ENCODE measurements around the gene C10orf95.

Gene C10orf95

GRCh38 chr10:102416695-102417094 lies 34.6 kb downstream of the C10orf95 start:
- Histone ChIP-seq H3K27me3 (ENCODE audit: control insufficient read depth, low read length) (peaks cover 10% of the 10 kb centered on the region), H3K9me3 (ENCODE audit: control insufficient read depth, insufficient read depth, low read length) (no peaks in the 10 kb centered on the region), H3K36me3 (ENCODE audit: control insufficient read depth, low read length) (no peaks in the 10 kb centered on the region), H3K79me2 (ENCODE audit: control insufficient read depth, low read length) (peaks cover 4% of the 10 kb centered on the region), H3K27ac (ENCODE audit: low read depth, low read length) (no peak overlapping the region), H4K20me1 (ENCODE audit: control insufficient read depth, insufficient read depth, low read depth, low read length) (no peaks in the 10 kb centered on the region), H3K4me3 (ENCODE audit: low read length) (no peak overlapping the region), H3K4me2 (ENCODE audit: low read length) (no peak overlapping the region), H3F3A (ENCODE audit: control insufficient read depth, insufficient read depth) (0 out of 2 replicates have a peak, but pooled peaks cover 3% of the 10 kb centered on the region), H3K9me2 (replicated peaks; ENCODE audit: control insufficient read depth, low read length) (no peaks in the 10 kb centered on the region), H3K4me1 (ENCODE audit: control insufficient read depth, low read length) (peaks cover 32% of the 10 kb centered on the region)
- TF ChIP-seq EZH2phosphoT487 (IDR thresholded peaks at IDR 0.05; ENCODE audit: borderline replicate concordance, low read length) (no peak), CTCF (IDR thresholded peaks at IDR 0.05; ENCODE audit: low read depth, low read length, poor library complexity, severe bottlenecking) (no peak)

DNA sequence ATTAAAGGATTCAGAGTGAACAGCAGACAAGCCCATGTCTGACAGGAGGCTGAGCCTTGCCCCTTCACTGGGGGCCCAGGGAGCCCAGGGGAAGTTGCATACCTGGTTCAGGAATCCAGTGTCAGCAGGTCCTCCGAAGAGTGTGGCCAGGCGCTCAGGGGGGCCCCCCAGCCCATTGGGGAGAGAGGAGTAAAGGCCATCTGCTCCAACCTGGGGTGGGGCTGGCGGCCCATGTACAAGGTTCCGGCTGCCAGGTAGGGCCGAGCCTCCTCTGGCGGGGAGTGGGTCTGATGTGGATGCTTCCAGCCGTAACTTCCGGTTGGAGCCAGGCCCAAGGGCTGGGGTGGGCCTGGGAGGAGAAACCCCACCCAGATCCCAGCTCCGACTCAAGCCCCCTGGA lies 35.1 kb downstream of the C10orf95 start:
- H3K36me3 ChIP-seq (ENCODE audit: control insufficient read depth, low read length), result no peaks in the 10 kb centered on the region
- TF ChIP-seq CTCF (IDR thresholded peaks at IDR 0.05; ENCODE audit: low read depth, low read length, poor library complexity, severe bottlenecking) (no peak), EZH2phosphoT487 (IDR thresholded peaks at IDR 0.05; ENCODE audit: borderline replicate concordance, low read length) (no peak)
- peaks cover 14% of the 10 kb centered on the region for H3K27me3 ChIP-seq (ENCODE audit: control insufficient read depth, low read length)
- H3F3A ChIP-seq (ENCODE audit: control insufficient read depth, insufficient read depth), result 0 out of 2 replicates have a peak, but pooled peaks cover 3% of the 10 kb centered on the region
- no peaks in the 10 kb centered on the region for H4K20me1 ChIP-seq (ENCODE audit: control insufficient read depth, insufficient read depth, low read depth, low read length)
- H3K9me2 ChIP-seq (replicated peaks; ENCODE audit: control insufficient read depth, low read length), result no peaks in the 10 kb centered on the region
- no peak overlapping the region for H3K27ac ChIP-seq (ENCODE audit: low read depth, low read length)
- H3K79me2 ChIP-seq (ENCODE audit: control insufficient read depth, low read length), result peaks cover under 1% of the 10 kb centered on the region
- H3K4me2 ChIP-seq (ENCODE audit: low read length), result no peak overlapping the region
- peaks cover 32% of the 10 kb centered on the region for H3K4me1 ChIP-seq (ENCODE audit: control insufficient read depth, low read length)
- no peaks in the 10 kb centered on the region for H3K9me3 ChIP-seq (ENCODE audit: control insufficient read depth, insufficient read depth, low read length)
- no peak overlapping the region for H3K4me3 ChIP-seq (ENCODE audit: low read length)

DNA sequence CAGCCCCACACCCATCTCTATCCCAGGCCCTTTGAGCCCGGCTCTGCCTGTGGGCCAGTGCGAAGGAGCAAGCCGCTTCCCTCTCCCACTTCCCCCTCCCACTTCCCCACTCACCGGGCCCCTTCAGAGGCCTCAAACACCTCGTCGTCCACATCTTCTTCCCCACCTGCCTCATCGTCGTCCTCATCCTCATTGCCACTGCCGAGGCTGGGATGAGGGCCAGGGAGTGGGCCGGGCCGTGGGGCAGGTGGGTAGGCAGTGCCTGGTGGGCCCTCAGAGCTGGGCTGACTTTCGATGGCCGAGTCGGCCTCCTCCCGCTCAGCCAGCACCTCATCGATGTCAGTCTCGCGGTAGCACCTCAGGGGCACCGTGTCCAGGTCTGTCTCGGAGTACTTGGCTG lies 36.6 kb downstream of the C10orf95 start:
- Histone ChIP-seq H3K4me1 (ENCODE audit: control insufficient read depth, low read length) (peaks cover 25% of the 10 kb centered on the region), H4K20me1 (ENCODE audit: control insufficient read depth, insufficient read depth, low read depth, low read length) (no peaks in the 10 kb centered on the region), H3K36me3 (ENCODE audit: control insufficient read depth, low read length) (no peaks in the 10 kb centered on the region), H3K4me2 (ENCODE audit: low read length) (no peak overlapping the region), H3K79me2 (ENCODE audit: control insufficient read depth, low read length) (no peaks in the 10 kb centered on the region), H3F3A (ENCODE audit: control insufficient read depth, insufficient read depth) (no peaks in the 10 kb centered on the region), H3K9me3 (ENCODE audit: control insufficient read depth, insufficient read depth, low read length) (no peaks in the 10 kb centered on the region), H3K27me3 (ENCODE audit: control insufficient read depth, low read length) (peaks cover 30% of the 10 kb centered on the region), H3K9me2 (replicated peaks; ENCODE audit: control insufficient read depth, low read length) (no peaks in the 10 kb centered on the region), H3K4me3 (ENCODE audit: low read length) (no peak overlapping the region), H3K27ac (ENCODE audit: low read depth, low read length) (no peak overlapping the region)
- no peak for TF ChIP-seq EZH2phosphoT487 (IDR thresholded peaks at IDR 0.05; ENCODE audit: borderline replicate concordance, low read length)
- TF ChIP-seq CTCF (IDR thresholded peaks at IDR 0.05; ENCODE audit: low read depth, low read length, poor library complexity, severe bottlenecking), result no peak

Data from DOHH2 (cell line).